ENCODE data around the gene SUSD5.
A peak's percentile ranks its signal among the peaks of the same experiment; 100 is the strongest.

SUSD5 gene

GRCh38 chr3:33218446-33219174 lies at the start of gene SUSD5:
SUSD5 (minus strand) TSS chr3:33218810; CDS start chr3:33218797, 13 bp downstream.
- peak; percentile 38 for DNase-seq

GRCh38 chr3:33260104-33260503 lies 41.5 kb upstream of the SUSD5 start:
- no peak for DNase-seq

- DNase-seq = no peak
Measured at GRCh38 chr3:33256249-33256648, 37.6 kb upstream of the SUSD5 start.

- no peak for DNase-seq
Measured at GRCh38 chr3:33250712-33251111, 32.1 kb upstream of the SUSD5 start.

- no peak for DNase-seq
Measured at GRCh38 chr3:33246786-33247185, 28.2 kb upstream of the SUSD5 start.

- no peak for DNase-seq
Measured at GRCh38 chr3:33240261-33240660, 21.7 kb upstream of the SUSD5 start.

GRCh38 chr3:33238923-33239322 lies 20.3 kb upstream of the SUSD5 start:
- no peak for DNase-seq

- DNase-seq = no peak
Measured at GRCh38 chr3:33237439-33237838, 18.8 kb upstream of the SUSD5 start.

GRCh38 chr3:33236005-33236404 lies 17.4 kb upstream of the SUSD5 start:
- no peak for DNase-seq

- DNase-seq = no peak
Measured at GRCh38 chr3:33233884-33234283, 15.3 kb upstream of the SUSD5 start.

- DNase-seq = no peak
Measured at GRCh38 chr3:33231756-33232465, 13.3 kb upstream of the SUSD5 start.

- no peak for DNase-seq
Measured at GRCh38 chr3:33229947-33230346, 11.3 kb upstream of the SUSD5 start.

- DNase-seq = peak; percentile 83
Measured at GRCh38 chr3:33229066-33229465, 10.5 kb upstream of the SUSD5 start.

- DNase-seq = no peak
Measured at GRCh38 chr3:33221241-33221640, 2.6 kb upstream of the SUSD5 start.

- no peak for DNase-seq
Measured at GRCh38 chr3:33219175-33219487, 521 bp upstream of the SUSD5 start.

GRCh38 chr3:33217866-33218445 lies 654 bp downstream of the SUSD5 start:
- DNase-seq = peak; percentile 6

- no peak for DNase-seq
Measured at GRCh38 chr3:33215739-33216138, 2.9 kb downstream of the SUSD5 start.

- no peak for DNase-seq
Measured at GRCh38 chr3:33212406-33212805, 6.2 kb downstream of the SUSD5 start.

- no peak for DNase-seq
Measured at GRCh38 chr3:33211444-33211843, 7.2 kb downstream of the SUSD5 start.

GRCh38 chr3:33209357-33209756 lies 9.3 kb downstream of the SUSD5 start:
- no peak for DNase-seq

GRCh38 chr3:33202711-33203457 lies 15.7 kb downstream of the SUSD5 start:
- no peak for DNase-seq

- DNase-seq = no peak
Measured at GRCh38 chr3:33201195-33201594, 17.4 kb downstream of the SUSD5 start.

- no peak for DNase-seq
Measured at GRCh38 chr3:33196538-33196937, 22.1 kb downstream of the SUSD5 start.

- DNase-seq = peak; percentile 12
Measured at GRCh38 chr3:33194303-33194702, 24.3 kb downstream of the SUSD5 start.

All from hematopoietic multipotent progenitor cell treated with erythropoietin and hydrocortisone succinate and interleukin-3 and kit ligand, for 4 days (in vitro differentiated cells).